22Rv1 (cell line): Measurements from ENCODE around the gene STX10.

Experiments
- ZFX ChIP-seq: fragments of 450-650 bp; IDR thresholded peaks from 2 replicates; pipeline ENCODE4 v1.6.1; 2017; ENCODE audit warnings: antibody characterized with exemption, borderline replicate concordance
- TF ChIP-seq, protein P1 (sequence below): fragments of 450-650 bp; IDR thresholded peaks from 2 replicates; pipeline ENCODE4 v1.5.1; 2017; ENCODE audit warnings: mild to moderate bottlenecking

GRCh38 chr19:13132471-13133180 is 17.5 kb downstream of the STX10 start:
- TF ChIP-seq, protein P1, sequence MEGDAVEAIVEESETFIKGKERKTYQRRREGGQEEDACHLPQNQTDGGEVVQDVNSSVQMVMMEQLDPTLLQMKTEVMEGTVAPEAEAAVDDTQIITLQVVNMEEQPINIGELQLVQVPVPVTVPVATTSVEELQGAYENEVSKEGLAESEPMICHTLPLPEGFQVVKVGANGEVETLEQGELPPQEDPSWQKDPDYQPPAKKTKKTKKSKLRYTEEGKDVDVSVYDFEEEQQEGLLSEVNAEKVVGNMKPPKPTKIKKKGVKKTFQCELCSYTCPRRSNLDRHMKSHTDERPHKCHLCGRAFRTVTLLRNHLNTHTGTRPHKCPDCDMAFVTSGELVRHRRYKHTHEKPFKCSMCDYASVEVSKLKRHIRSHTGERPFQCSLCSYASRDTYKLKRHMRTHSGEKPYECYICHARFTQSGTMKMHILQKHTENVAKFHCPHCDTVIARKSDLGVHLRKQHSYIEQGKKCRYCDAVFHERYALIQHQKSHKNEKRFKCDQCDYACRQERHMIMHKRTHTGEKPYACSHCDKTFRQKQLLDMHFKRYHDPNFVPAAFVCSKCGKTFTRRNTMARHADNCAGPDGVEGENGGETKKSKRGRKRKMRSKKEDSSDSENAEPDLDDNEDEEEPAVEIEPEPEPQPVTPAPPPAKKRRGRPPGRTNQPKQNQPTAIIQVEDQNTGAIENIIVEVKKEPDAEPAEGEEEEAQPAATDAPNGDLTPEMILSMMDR: no peak
- no peak for TF ChIP-seq ZFX
